GM12892 (cell line): Measurements from ENCODE around the gene AUH.

Source experiments
- POLR2A ChIP-seq: IDR thresholded peaks from 2 replicates; pipeline ENCODE4 v1.6.1; 2011; ENCODE audit warnings: low read depth, low read length, control low read depth
- TAF1 ChIP-seq: IDR thresholded peaks from 2 replicates; pipeline ENCODE4 v1.6.1; 2011; ENCODE audit warnings: low read depth, mild to moderate bottlenecking, control low read depth, low read length, borderline replicate concordance

GRCh38 chr9:91208419-91208745 lies 153.3 kb downstream of the AUH start:
- no peak for TF ChIP-seq TAF1
- TF ChIP-seq POLR2A = no peak
